Tongue (tissue), 1 donor: ENCODE data around the gene KPNA5. TPM values are rescaled to one million over a fixed set of nuclear protein-coding genes. Genes with fewer than 3 reads are reported as not detected.

ENCODE experiments used
- total RNA-seq: library from RNA; depleted of rRNA; stranded (reverse); fragments of >200 nt; gene quantifications from one replicate; pipeline ENCODE4 v1.2.3, GENCODE V29; 2014

KPNA5 gene
- total RNA-seq, 1 donor from 2014 or later = 19.2 TPM

Other genes starting within 250 kb of the KPNA5 start
- gene CALHM6, start 219.8 kb upstream of the KPNA5 start, total RNA-seq = not detected
- 1.9 TPM for gene CALHM5, start 169.6 kb upstream of the KPNA5 start, total RNA-seq
- 0.31 TPM for gene TRAPPC3L, start 135.5 kb upstream of the KPNA5 start, total RNA-seq
- not detected for gene CALHM4, start 127.5 kb upstream of the KPNA5 start, total RNA-seq
- 18.0 TPM for gene RWDD1, start 109.7 kb upstream of the KPNA5 start, total RNA-seq
- 0.62 TPM for gene RSPH4A, start 64.7 kb upstream of the KPNA5 start, total RNA-seq
- 15.9 TPM for gene ZUP1, start 12.4 kb upstream of the KPNA5 start, total RNA-seq
- 7.9 TPM for gene FAM162B, start 84.5 kb downstream of the KPNA5 start, total RNA-seq
- not detected for gene GPRC6A, start 147.9 kb downstream of the KPNA5 start, total RNA-seq
- not detected for gene RFX6, start 196.0 kb downstream of the KPNA5 start, total RNA-seq